HTERT RPE-1 (cell line): ENCODE measurements around the gene HAGH.

ENCODE experiments used
- in situ Hi-C: fragments of 300-500 bp; cut with MboI; formaldehyde crosslinking; loops from 4 replicates; pipeline ENCODE4 v1.14.3; 2020; ENCODE audit warnings: low sequenced_read_pairs

Gene HAGH

DNA sequence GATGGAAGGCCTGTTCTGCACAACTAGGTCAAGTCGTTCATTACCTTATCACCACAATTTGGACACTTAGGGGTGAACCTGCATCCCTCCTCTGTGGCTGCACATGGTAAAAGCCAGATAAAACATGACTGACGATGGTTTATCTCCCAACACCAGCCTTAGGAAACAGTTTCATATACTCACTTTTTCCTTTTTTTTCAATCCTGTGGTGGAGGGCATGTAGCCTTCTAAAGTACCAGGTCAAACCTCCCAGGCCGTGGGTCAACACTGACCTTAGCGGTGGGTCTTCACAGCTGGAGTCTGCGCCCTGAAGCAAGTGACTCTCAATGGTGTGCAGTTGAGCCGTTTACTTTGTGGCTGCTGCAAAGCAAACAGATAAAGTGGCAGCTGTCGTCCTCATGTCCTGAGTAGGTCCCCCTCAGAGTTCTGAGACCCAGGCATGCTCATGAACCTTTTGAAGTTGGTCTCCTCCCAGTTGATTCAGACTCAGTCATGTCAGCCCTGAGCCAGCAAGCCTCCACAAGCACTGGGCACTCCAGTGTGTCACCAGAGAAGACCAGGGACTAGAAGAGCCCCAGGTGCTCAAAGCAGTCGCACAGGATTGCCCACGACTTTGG, 6.3 kb upstream of the HAGH start:
- in situ Hi-C loops, result no loop called here

DNA sequence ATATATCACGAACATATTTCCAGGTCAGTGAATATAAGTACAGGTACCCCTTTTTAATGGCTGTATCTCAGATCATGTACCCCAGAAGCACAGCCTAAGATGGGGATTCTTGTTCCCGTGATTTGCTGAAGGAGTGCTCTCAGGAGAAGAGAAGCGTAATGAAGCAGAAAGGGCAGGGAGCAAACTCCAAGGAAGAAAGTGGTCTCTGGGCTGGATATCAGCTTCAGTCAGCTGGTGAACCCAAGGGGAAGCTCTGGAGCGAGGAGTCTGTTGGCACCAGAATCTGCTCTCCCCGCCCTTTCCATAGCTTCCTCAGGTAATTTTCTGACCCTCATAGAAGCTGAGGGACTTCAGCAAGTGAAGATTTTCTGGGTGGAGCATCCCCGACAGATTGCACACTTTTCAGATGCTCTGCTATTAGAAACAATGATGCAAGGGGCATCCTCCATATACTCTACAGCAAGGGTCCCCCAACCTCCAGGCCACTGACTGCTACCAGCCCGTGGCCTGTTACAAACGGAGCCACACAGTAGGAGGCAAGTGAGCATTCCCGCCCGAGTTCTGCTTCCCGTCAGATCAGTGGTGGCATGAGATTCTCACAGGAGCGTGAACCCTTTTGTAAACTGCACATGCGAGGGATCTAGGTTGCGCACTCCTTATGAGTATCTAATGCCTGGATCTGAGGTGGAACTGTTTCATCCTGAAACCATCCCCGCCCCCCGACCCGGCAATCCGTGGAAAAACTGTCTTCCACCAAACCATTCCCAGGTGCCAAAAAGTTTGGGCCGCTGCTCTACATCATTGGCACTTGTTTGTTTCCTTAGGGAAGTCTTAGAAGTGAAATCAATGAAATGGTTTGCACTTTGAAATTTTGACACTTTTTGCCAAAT, 4.8 kb upstream of the HAGH start:
- in situ Hi-C loops, result no loop called here

DNA sequence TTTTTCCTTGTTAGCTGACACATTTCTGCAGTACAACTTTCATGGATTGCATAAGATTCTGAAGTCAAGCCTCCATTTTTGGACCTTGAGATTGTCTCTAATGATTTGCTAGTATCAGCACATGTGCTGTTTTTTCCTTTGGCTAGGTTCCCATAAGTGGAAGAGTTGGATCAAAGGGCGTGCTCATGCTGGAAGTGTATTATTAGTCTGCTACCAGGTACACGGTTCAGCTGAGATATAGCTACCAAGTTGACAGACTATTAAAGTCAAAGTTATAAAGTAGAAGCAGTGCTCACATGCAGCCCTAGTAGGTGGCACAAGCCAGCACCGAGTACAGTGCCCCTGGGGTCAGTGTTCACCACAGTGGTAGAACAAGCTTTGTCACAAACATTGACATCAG, 3.6 kb upstream of the HAGH start:
- in situ Hi-C loops, result no loop called here

DNA sequence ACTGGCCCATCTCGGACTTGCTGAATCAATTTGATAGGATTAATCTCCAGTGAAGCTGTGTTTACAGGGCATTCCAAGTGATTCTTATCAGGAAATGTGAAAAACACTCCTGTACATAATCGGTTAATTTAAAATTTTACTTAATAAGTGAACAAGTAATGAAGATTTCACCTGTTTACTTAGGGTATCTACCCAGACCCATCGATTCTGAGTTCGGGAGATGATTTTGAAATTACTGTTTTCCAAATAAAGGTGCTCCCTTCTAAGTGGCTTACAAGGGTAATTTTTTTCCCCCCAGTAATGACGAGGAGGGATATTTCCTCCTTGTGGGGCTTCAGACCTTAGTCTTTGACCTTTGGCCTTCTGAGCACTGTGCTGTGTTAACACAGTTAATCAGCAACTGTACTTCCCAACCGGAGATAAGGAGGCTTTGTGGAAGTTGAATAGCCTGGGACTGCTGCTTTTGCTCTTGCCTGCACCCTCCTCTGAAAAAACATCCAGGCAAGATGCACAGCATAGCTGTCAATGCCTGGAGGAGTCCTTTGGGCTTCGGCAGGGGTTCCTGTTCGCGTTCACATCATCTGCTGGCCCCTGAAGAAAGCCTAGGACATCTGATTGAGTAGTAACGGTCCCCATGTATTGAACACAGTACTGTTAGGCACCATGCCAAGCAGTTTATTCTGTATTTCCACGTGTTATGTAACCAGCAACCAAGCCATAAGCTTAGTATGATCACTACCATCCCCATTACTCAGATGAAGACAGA, 2.2 kb upstream of the HAGH start:
- in situ Hi-C loops, result no loop called here

DNA sequence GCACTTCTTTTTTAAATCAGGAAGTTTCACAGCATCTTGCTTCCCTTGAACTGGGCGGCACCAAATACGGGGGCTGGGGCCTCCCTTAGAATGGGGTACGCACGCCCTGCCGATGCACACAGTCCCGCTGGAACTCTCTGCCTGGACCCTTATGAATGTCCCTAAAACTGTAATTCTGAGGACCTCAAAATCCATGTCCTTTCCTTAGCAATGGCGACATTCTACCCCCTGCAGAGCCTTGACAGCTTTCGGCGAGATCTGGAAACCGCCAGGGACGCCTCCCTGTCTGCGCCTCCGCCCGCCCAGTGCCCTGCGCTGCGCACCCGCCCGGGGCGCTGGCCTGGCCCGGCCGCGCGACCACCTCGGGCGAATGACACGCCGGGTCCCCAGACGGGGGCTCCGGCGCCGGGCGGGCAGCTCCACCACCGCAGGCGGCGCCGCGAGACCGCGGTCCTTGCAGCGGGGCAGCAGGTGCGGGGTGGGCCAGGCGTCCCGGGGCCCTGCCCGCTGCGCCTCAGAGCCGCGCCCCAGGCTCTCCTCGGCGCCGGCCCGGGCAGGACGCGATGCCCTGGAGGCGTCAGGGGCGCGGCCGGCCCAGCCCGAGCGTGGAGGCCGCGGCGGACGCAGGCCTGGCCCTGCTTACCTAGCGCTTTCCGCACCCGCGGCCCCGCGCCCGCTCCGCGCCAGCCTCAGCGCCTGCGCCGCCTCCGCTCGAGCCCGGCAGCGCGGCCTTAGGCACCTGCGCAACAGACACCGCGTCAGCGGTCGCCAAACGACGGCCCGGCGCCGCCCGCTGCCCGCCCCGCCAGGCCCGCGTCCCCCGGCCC, 548 bp downstream of the HAGH start:
- in situ Hi-C loops, result no loop called here

DNA sequence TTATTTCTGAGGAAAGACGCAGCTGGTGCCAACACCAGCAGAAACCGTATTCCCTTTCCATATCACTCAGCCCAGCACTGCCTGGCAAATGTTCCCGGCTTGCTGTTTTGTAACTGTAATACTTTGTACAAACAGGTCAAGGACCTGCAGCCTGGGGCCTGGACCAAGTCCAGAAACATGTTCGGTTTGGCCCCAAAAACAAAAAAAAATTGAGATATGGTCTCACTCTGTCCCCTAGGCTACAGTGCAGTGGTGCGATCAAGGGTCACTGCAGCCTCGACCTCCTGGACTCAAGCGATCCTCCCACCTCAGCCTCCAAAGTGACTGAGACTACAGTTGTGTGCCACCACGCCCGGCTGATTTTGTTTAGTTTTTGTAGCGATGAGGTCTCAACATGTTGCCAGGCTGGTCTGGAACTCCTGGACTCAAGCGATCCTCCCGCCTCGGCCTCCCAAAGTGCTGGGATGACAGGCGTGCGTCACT, 1.2 kb downstream of the HAGH start:
- in situ Hi-C loops, result no loop called here

DNA sequence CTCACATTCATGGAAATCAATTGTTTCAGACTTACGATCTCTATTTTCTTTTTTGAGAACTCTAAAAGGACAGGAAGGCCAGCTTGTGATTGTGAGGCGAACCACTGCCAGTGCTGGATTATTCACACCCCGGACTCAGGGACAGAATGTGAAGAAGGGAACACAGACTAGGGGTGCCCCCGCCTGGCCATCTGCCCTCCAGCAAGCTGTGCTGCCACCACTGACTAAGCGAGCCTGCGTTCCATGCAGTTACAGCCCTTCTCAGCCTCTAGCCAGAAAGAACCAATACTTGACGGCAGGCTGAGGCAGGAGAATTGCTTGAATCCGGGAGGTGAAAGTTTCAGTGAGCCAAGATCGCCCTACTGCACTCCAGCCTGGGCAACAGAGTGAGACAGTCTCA, 2.8 kb downstream of the HAGH start:
- in situ Hi-C loops, result no loop called here

DNA sequence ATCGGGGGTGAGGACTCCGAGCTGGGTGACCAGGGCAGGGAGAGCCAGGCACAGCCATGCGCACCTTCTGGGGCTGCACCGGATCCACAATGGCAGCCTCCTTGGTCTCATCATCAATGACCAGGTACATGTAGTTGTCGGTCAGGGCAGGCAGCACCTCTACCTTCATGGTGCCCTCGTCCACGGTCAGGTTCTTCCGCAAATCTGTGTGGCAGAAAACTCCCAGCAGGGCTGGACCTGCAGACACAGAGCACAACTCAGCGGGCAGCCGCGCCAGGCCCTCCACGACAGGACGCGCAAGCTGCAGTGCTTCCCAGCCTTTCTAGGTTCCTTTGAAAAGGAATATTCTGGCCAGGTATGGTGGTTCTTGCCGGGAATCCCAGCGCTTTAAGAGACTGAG, 3.8 kb downstream of the HAGH start:
- in situ Hi-C loops, result no loop called here

DNA sequence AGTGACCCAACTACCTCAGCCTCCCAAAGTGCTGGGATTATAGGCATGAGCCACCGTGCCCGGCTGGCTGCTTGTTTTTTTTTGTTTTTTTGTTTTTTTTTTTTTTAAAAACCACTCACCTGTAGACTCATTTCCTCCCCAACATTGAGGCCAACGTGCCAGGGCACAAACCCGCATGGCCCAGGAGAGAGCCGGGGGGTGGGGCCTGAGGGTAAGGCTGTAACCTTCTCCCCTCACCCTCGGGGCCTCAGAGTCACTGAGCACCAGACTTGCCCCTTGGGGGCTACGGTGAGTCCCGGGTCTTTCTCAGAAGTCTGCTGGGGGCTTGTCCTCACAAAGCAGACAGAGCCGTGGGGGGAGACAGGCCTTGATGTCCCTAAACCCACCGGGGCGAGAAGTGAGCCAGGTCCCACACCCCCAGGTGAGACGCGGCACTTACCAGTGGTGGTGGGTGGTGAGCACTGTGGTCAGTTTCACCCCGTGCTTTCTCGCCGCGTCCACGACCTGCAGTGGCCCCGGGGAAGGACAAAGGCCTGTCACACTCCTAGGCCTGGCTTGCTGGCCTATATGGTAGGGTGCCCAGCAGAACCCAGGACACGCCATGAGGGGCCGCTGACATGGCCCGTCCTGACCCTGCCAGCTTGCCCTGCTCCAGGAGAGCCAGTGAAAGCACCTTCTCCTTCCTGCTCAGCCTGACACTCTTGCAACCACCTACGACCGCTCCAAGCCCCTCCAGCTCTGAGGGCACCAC, 4.6 kb downstream of the HAGH start:
- in situ Hi-C loops, result no loop called here

DNA sequence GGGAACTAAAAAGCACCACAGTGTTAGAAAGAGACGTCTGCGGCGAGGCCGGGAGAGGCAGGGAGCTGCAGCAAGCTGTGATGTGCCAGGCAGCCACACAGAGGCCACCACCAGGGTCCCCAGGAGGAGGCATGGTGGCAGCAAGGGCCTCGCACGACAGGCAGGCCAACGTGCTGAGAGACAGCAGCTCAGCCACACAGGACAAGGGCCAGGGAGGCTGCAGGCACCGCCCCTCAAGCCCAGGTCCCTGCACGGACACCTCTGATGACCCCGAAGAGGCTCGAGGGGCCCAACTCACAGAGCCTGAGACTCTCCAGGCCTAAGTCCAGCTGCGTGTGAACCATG, 5.7 kb downstream of the HAGH start:
- in situ Hi-C loops, result no loop called here

DNA sequence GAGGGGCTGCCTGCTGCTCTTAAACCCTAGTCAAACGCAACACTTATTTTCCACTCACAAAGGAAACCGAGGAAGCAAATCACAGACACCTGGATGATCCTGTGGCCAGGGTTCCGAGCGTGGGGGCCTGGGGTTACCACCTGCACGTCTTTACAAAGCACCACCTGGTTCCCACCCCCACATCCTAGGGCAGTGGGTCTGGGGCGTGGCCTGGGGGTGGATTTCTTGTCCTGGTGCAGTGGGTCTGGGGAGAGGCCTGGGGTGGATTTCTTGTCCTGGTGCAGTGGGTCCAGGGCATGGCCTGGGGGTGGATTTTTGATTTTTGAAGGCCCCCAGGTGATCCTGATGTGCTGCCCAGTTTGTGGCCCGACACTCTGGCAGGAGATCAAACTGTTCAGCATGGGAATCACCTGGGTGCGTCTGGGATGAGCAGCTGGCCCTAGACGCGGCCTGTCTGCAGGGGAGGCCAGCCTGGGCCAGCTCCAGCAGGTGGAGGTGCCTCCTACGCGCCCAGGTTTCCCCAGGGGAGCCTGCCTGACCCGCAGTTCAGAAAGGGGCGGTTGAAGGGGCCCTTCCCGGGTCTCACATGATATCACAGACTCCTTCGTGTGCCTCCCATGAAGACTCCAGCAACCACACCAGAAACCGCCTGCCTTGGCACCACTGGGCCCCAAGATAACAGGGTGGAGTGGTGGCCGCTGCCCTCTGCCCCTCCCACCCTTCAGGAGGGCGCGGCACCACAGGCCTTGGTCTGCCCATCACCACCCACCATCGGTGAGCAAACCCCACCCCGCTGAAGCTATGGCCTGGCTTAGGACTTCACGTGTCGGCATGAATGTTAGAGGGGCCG, 6.3 kb downstream of the HAGH start:
- in situ Hi-C loops, result no loop called here

DNA sequence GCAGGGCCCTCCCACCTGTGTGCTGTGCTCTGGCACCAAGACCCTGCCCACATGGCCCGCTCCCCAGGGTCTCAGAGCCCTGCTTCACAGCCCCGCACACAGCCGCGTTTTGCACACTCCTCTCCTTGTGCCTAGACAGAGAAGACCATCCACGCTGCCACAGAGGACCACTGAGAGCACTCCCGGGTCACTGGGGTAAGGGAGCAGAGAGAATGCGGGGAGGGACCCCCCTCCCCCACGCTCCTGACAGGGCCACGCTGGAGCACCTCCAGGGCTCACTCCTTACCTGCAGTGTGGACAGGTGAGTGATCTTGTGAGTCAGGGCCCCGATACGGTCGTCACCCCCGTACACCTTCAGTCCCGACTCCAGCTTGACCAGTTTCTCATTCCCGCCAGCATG, 7.0 kb downstream of the HAGH start:
- in situ Hi-C loops, result no loop called here

DNA sequence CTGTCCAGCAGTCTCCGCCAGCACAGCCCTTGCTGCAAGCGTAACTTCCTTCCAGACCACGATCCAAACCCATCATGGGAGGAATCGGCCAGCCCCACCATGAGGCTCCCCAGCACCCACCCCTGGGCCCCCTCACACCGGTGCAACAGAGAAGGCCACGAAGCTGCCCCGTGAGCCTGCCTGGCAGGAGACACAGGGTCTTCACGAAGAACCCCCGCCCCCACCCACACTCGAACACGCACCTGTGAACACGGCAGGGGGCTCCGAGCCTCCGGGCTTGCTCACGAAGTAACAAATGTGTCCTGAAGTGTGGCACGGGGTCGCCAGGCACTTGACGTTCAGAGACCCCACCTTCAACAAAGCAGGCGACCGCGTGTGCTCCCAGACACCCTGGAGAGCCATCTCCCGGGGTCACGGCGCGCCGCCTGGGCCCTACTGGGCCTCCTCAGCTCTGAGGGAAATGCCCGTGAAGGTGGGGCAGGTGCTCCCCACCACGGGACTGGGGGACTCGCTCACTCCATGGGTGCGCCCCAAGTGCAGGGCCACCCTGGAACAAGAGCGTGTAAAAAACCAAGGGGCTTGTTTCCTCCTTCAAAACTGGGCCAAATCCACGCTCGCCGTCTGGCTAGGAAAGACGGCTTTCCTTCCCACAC, 7.6 kb downstream of the HAGH start:
- in situ Hi-C loops, result no loop called here

DNA sequence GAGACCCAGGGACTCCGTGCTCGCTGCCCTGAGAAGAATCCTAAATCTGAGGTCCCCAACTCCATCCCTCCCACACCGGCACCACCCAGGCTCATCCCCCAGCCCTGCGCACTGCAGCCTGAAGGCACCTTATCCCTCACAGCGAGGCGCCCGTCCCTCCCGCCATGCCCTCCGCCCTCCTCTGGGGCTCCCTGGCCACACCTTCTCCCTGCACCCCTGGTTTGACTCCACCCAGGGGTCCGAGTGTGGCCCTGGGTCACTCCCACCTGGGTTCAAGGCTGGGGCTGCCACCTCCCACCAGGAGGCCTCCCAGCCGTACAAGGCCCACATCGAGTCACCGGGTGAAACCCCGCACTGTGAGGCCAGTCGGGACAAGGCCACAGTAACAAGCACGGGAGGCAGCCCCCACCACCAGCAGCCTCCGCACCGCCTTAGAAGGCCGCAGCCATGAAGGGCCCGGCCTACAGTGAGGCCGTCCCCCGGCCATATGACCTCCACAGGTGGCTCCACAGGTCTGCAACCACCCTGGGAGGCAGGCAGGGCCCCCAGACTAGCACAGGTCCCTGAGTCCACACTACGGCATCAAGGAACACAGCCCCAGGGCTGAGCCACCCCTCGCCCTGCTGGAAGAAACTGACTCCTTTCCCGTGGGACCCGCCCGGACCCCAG, 8.3 kb downstream of the HAGH start:
- in situ Hi-C loops, result no loop called here

DNA sequence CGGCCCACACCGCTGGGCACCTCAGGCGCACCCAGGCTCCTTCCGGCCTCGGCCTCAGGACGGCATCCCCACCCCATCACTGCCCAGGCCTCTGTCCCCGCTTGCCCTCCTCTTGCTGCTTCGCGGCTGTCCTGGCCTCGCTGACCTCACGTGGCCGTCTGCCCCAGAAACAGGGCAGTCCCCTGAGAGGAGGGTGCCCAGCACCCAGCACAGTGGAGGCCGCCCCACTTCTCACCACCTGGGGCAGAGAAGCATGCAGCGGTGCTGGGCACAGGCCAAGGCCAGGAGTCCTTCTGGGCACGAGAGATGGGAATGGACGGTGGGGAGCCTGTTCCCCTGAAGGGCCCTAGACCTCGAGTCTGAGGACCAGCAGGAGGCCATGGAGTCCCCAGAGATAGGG, 8.9 kb downstream of the HAGH start:
- in situ Hi-C loops, result no loop called here

DNA sequence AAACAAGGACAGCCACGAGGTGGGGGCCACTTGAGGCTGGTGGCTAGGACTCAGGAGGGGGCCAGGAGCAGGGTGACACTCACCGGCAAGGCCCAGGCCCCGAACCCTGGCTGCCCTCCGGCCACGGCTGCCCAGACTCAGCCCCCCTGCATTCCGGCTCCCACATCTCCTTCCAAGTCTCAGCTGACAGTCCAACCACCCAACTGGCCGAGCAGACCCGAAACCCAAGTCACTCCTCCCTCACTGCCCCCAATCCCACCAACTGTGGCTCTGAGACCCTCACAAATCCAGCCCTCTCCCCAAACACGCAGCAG, 9.4 kb downstream of the HAGH start:
- in situ Hi-C loops, result no loop called here

DNA sequence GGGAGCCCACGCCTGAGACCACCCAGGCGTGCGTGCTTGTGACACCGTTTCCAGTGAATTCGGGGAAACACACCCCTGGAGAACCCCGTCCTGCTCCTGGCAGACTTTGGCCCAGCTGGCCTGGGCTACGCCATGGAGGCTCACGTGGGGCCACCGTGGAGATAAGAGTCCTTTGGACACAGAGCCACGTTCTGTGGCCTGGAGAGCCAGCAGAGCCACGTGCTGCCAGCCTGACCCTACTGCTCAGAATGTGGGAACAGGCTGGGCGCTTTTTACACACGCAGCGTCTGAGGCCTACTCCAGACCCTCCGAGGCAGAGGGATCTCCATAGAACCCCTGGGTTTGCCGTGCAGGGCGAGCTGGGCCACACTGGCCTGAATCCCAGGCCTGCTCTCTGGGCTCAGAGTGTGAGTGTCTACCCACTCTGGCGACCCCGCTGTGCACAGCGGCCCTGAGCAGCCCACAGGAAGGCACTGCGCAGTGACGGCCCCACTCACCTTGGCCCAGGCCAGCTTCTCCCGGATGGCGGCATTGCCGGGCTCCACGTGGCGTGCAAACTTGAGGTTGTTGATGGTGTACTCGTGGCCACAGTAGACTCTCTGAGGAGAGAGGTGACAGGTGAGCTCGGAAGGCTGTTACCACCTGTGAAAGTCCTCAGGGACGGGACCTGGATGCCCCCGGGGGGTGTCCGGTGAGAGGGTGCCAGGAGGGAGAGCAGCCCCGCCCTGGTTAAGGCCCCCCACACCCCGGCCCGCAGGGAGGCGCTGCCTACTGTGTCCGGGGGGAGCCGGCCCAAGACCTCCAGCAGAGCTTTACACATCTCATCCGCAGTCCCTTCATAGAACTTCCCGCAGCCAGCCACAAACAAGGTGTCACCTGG, 10.0 kb downstream of the HAGH start:
- in situ Hi-C loops, result no loop called here

DNA sequence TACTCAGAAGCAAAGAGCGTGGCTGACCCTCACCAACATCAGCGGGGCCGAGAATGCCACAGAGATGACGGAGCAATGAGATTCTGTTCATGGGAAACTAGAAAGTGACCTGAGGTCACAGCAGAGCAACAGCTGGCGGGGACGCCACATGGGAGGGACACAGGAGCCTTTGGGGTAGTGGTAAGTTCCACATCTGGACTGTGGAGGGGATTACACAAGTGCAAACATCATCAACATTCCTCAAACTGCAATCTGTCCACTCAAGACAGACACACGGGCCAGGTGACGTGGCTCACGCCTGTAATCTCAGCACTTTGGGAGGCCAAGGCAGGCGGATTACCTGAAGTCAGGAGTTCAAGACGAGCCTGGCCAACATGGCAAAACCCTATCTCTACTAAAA, 11.2 kb downstream of the HAGH start:
- in situ Hi-C loops, result no loop called here
